Uterus (tissue), 4 donors: ENCODE data around the gene SLC25A1. TPM values are rescaled to one million over a fixed set of nuclear protein-coding genes. Genes with fewer than 3 reads are reported as not detected.

Experiments
- DNase-seq, 2 donors: peaks; one replicate each; pipeline ENCODE4 v3.0.0-alpha.2; 2019 to 2020
- H3K27ac ChIP-seq, 2 donors: fragments of 200-600 bp; sonication (generic); 1 replicate in 1 of 2; 2 replicates in 1 of 2; pipeline ENCODE4 v1.5.1; 2016 to 2018
- H3K27me3 ChIP-seq, 2 donors: fragments of 200-600 bp; sonication (generic); one replicate each; pipeline ENCODE4 v1.5.1; 2018 to 2019; ENCODE audit warnings: control low read depth in 1 of 2
- H3K36me3 ChIP-seq, 2 donors: fragments of 200-600 bp; sonication (generic); one replicate each; pipeline ENCODE4 v1.5.1; 2019; ENCODE audit warnings: control low read depth in 1 of 2
- H3K4me1 ChIP-seq, 2 donors: fragments of 200-600 bp; sonication (generic); one replicate each; pipeline ENCODE4 v1.5.1; 2018 to 2019; ENCODE audit warnings: control low read depth in 1 of 2
- H3K4me3 ChIP-seq, 2 donors: fragments of 200-600 bp; sonication (generic); 1 replicate in 1 of 2; 2 replicates in 1 of 2; pipeline ENCODE4 v1.5.1; 2018 to 2019; ENCODE audit warnings: mild to moderate bottlenecking in 1 of 2
- H3K9me3 ChIP-seq, 2 donors: fragments of 200-600 bp; sonication (generic); one replicate each; pipeline ENCODE4 v1.5.1; 2019; ENCODE audit warnings: control low read depth in 1 of 2
- POLR2A ChIP-seq, 2 donors: fragments of 450-650 bp; IDR thresholded peaks; one replicate each; pipeline ENCODE4 v1.6.1; 2016; ENCODE audit warnings: antibody characterized with exemption in 2 of 2, mild to moderate bottlenecking in 1 of 2, moderate library complexity in 1 of 2
- intact Hi-C: fragments of 100-400 bp; cut with DNase I; formaldehyde crosslinking; loops from one replicate; pipeline ENCODE4 v1.15.1; 2023; ENCODE audit warnings: low total_unique reads
- total RNA-seq, 4 donors: library from RNA; depleted of rRNA in 3 of 4; stranded (reverse); fragments of >200 nt in 3 of 4; gene quantifications; one replicate each; pipeline versions ENCODE4 v1.1.0 to v1.2.4, GENCODE V29; 2014 to 2023
- TF ChIP-seq, protein P1 (sequence below), 4 experiments: fragments of 200-600 bp in 2 of 4; fragments of 450-650 bp in 2 of 4; sonication (generic) in 2 of 4; IDR thresholded peaks; one replicate each; pipeline ENCODE4 v1.5.1; 2016 to 2019; ENCODE audit warnings: antibody characterized with exemption in 4 of 4, mild to moderate bottlenecking in 2 of 4, moderate library complexity in 1 of 4
- donor health status: DM: yes; HTN: yes; CAD: no.

Gene SLC25A1
- total RNA-seq, 4 donors from 2014 or later = 4.7 to 42.7 (median 27.3) TPM

DNA sequence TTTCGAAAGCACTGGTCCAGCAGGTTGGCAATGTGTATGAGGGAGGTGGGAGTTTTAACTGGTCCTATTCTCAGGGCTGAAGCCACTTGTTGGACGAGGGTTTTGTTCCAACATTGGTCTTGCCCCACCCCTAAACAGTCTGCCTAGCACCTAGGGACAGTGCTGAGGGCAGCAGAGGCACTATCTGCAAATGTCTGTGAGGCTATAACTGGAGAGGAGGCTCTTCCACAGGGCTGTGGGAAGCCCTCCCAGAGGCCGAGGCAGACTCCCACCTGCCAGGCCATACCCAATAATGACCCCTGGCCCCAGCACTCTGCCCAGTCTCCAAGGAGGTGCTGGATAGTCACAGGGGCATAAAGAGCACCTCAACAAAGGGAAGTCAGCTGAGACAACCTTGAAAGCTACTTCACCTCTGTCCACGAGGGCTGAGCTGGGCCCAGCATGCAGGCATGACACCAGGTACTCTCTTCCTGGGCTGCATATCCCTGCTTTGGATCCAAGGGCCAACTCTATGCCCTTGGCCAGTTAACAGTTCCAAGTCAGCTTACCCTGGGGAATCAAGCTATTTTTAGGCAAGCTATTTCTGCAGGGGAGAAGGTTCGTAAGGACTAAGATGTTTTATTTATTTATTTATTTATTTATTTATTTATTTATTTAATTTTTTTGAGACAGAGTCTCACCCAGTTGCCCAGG, 40.2 kb upstream of the SLC25A1 start:
- H3K36me3 ChIP-seq = no peaks in the 10 kb centered on the region
- DNase-seq = no peak
- no peaks in the 10 kb centered on the region for H3K9me3 ChIP-seq
- H3K4me3 ChIP-seq = no peak overlapping the region
- H3K4me1 ChIP-seq = no peaks in the 10 kb centered on the region
- intact Hi-C loops = no loop called here
- no peaks in the 10 kb centered on the region for H3K27me3 ChIP-seq
- TF ChIP-seq POLR2A (IDR thresholded peaks at IDR 0.05) = no peak
- TF ChIP-seq, protein P1, sequence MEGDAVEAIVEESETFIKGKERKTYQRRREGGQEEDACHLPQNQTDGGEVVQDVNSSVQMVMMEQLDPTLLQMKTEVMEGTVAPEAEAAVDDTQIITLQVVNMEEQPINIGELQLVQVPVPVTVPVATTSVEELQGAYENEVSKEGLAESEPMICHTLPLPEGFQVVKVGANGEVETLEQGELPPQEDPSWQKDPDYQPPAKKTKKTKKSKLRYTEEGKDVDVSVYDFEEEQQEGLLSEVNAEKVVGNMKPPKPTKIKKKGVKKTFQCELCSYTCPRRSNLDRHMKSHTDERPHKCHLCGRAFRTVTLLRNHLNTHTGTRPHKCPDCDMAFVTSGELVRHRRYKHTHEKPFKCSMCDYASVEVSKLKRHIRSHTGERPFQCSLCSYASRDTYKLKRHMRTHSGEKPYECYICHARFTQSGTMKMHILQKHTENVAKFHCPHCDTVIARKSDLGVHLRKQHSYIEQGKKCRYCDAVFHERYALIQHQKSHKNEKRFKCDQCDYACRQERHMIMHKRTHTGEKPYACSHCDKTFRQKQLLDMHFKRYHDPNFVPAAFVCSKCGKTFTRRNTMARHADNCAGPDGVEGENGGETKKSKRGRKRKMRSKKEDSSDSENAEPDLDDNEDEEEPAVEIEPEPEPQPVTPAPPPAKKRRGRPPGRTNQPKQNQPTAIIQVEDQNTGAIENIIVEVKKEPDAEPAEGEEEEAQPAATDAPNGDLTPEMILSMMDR (IDR thresholded peaks at IDR 0.05) = no peak
- H3K27ac ChIP-seq = no peak overlapping the region

DNA sequence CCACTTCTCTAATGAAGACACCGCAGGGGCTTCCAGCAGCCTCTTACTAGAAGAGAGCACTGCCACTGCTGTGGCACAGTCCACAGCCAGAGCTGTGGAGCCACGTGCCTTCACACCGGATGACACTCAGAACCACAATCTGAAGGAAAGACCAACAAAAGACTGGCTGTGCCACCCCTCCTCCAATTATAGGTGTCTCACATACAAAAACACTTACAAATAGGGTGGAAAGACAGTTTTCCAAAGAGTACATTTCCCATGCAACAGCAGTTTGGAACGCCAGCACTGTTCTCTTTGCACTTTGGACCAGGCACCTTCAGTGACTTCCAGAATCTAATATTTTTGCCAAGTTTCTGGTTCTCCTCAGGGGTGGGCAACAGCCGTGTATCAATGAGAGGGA, 38.0 kb upstream of the SLC25A1 start:
- H3K27ac ChIP-seq = no peak overlapping the region
- H3K9me3 ChIP-seq = no peaks in the 10 kb centered on the region
- H3K36me3 ChIP-seq = no peaks in the 10 kb centered on the region
- no peak overlapping the region for H3K4me3 ChIP-seq
- no peak for DNase-seq
- no peaks in the 10 kb centered on the region for H3K27me3 ChIP-seq
- no peaks in the 10 kb centered on the region for H3K4me1 ChIP-seq
- intact Hi-C loops = no loop called here
- TF ChIP-seq POLR2A (IDR thresholded peaks at IDR 0.05) = no peak
- TF ChIP-seq, protein P1 (IDR thresholded peaks at IDR 0.05) = no peak

DNA sequence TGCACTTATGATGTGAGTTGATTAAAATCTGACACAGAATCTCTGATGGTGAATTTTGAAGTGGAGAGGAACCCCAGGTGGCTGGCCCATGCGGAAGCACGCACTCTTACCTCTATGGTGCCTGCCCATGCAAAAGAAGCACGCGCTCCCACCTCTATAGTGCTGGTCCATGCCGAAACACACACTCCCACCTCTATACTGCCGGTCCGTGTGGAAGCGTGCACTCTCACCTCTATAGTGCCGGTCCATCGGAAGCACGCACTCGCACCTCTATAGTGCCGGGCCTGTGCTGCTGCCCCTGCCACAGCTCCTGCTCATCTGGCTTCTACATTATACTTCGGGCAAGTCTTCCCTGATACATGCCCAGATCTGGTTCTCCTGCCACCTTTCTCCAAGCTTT, 36.8 kb upstream of the SLC25A1 start:
- H3K4me1 ChIP-seq = no peaks in the 10 kb centered on the region
- no peak for TF ChIP-seq POLR2A (IDR thresholded peaks at IDR 0.05)
- TF ChIP-seq, protein P1 (IDR thresholded peaks at IDR 0.05) = no peak
- intact Hi-C loops = no loop called here

DNA sequence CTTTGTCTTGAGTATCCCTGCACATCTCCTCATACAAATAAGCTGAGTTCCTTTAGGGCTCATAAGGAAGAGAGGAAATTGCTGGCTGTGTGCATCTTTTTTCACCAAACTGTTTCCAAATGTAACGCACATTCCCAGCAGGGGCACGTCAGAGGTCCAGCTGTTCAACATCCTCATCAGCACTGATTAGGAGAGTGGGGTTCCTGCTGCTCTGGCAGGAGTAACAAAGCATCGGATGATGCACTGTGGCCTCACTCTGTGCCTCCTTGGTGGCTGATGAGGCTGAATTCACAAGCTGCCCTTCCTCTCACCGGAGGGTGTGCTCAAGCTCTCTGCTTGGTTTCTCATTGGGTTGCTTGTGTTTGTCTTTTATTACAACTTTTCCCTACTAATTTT, 35.5 kb upstream of the SLC25A1 start:
- no peak overlapping the region for H3K27ac ChIP-seq
- no peak for DNase-seq
- no peaks in the 10 kb centered on the region for H3K36me3 ChIP-seq
- TF ChIP-seq, protein P1 (IDR thresholded peaks at IDR 0.05) = no peak
- TF ChIP-seq POLR2A (IDR thresholded peaks at IDR 0.05) = no peak
- no peaks in the 10 kb centered on the region for H3K4me1 ChIP-seq
- intact Hi-C loops = no loop called here
- H3K4me3 ChIP-seq = no peak overlapping the region
- no peaks in the 10 kb centered on the region for H3K27me3 ChIP-seq
- no peaks in the 10 kb centered on the region for H3K9me3 ChIP-seq

More for the DNA sequence above, 36.8 kb upstream of the SLC25A1 start:
- H3K9me3 ChIP-seq = no peaks in the 10 kb centered on the region
- no peak overlapping the region for H3K4me3 ChIP-seq
- no peaks in the 10 kb centered on the region for H3K27me3 ChIP-seq
- no peaks in the 10 kb centered on the region for H3K36me3 ChIP-seq
- no peak for DNase-seq
- no peak overlapping the region for H3K27ac ChIP-seq

DNA sequence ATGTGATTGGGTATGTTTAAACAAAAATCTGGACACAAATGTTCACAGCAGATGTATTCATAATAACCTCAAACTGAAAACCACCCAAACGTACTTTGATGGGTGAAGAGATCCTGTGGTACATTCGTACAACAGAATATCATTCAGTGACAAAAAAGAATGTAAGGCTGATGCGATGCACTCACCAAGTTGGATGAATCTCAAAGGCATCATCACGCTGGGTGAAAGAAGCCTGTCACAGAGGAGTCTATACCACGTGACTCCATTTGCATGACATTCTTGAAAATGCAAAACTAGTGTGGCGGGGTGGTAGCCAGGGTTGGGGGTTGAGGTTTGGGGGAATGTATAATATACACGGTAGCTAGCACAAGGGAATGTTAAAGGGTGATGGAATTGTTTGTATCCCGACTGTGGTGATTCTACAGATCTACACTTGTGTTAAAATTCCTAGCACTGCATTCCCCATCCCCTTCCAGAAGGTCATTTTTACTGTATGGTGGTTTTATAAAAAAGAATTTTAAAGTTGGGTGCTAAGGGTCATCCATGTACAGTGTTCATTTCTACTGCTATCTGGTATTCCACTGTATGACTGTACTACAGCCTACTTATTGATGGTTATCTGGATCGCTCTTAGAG, 35.0 kb upstream of the SLC25A1 start:
- no peak for DNase-seq
- intact Hi-C loops = no loop called here
- no peaks in the 10 kb centered on the region for H3K9me3 ChIP-seq
- H3K4me3 ChIP-seq = no peak overlapping the region
- no peaks in the 10 kb centered on the region for H3K36me3 ChIP-seq
- H3K4me1 ChIP-seq = no peaks in the 10 kb centered on the region
- H3K27ac ChIP-seq = no peak overlapping the region
- TF ChIP-seq, protein P1 (IDR thresholded peaks at IDR 0.05) = no peak
- no peak for TF ChIP-seq POLR2A (IDR thresholded peaks at IDR 0.05)
- H3K27me3 ChIP-seq = no peaks in the 10 kb centered on the region
